Glutamatergic neuron (in vitro differentiated cells): ENCODE data around the gene DUXB. TPM values are rescaled to one million over a fixed set of nuclear protein-coding genes. Genes with fewer than 3 reads are reported as not detected.

ENCODE experiments used
- DNase-seq: peaks from one replicate; pipeline ENCODE4 v3.0.0; 2022
- H3K27ac Mint-ChIP-seq: one replicate; pipeline ENCODE4 v1.8.0; 2020; ENCODE audit warnings: mild to moderate bottlenecking, mixed read lengths, inconsistent platforms; ENCODE audit not compliant: unreplicated experiment
- H3K27me3 Mint-ChIP-seq: one replicate; pipeline ENCODE4 v1.8.0; 2020; ENCODE audit warnings: mild to moderate bottlenecking, moderate library complexity, mixed read lengths, inconsistent platforms; ENCODE audit not compliant: unreplicated experiment
- H3K36me3 Mint-ChIP-seq: one replicate; pipeline ENCODE4 v1.8.0; 2020; ENCODE audit warnings: mild to moderate bottlenecking, mixed read lengths, inconsistent platforms; ENCODE audit not compliant: unreplicated experiment
- H3K4me1 Mint-ChIP-seq: one replicate; pipeline ENCODE4 v1.8.0; 2020; ENCODE audit warnings: mild to moderate bottlenecking, low read depth, mixed read lengths, inconsistent platforms; ENCODE audit not compliant: unreplicated experiment
- H3K4me3 Mint-ChIP-seq: one replicate; pipeline ENCODE4 v1.8.0; 2020; ENCODE audit warnings: mild to moderate bottlenecking, mixed read lengths, inconsistent platforms; ENCODE audit not compliant: unreplicated experiment
- H3K9me3 Mint-ChIP-seq: one replicate; pipeline ENCODE4 v1.8.0; 2020; ENCODE audit warnings: mild to moderate bottlenecking, moderate library complexity, mixed read lengths, inconsistent platforms; ENCODE audit not compliant: unreplicated experiment
- CTCF ChIP-seq: fragments of 200-600 bp; sonication (generic); IDR thresholded peaks from one replicate; pipeline ENCODE4 v1.5.0; 2021; ENCODE audit not compliant: partially characterized antibody, unreplicated experiment
- total RNA-seq: library from RNA; stranded (reverse); fragmentation: NEBNext Ultra II Directional; extraction: Animal tissue kit (Norgen Biotek cat#: 25700); gene quantifications from one replicate; pipeline ENCODE4 v1.2.1, GENCODE V29; 2021; ENCODE audit not compliant: unreplicated experiment

DUXB gene
- total RNA-seq, 1 donor from 2014 or later: not detected

- Mint-ChIP-seq H3K9me3 (peaks cover 6% of the 10 kb centered on the region), H3K27me3 (no peaks in the 10 kb centered on the region), H3K36me3 (peaks cover 9% of the 10 kb centered on the region), H3K4me1 (no peaks in the 10 kb centered on the region), H3K27ac (no peak overlapping the region), H3K4me3 (no peak overlapping the region)
- no peak for DNase-seq
- no peak for TF ChIP-seq CTCF
These were observed 41.3 kb upstream of the DUXB start for GRCh38 chr16:75742424-75743047.

- peaks cover 3% of the 10 kb centered on the region for H3K4me1 Mint-ChIP-seq
These were observed 32.3 kb upstream of the DUXB start for GRCh38 chr16:75733305-75734211.

GRCh38 chr16:75732871-75733270 lies 31.6 kb upstream of the DUXB start:
- Mint-ChIP-seq H3K27ac (no peak overlapping the region), H3K9me3 (no peaks in the 10 kb centered on the region), H3K4me3 (no peak overlapping the region), H3K27me3 (no peaks in the 10 kb centered on the region), H3K36me3 (no peaks in the 10 kb centered on the region), H3K4me1 (peaks cover 3% of the 10 kb centered on the region)
- no peak for TF ChIP-seq CTCF
- DNase-seq: no peak

More at GRCh38 chr16:75733305-75734211, 32.3 kb upstream of the DUXB start:
- Mint-ChIP-seq H3K4me3 (no peak overlapping the region), H3K27ac (no peak overlapping the region), H3K27me3 (no peaks in the 10 kb centered on the region), H3K9me3 (peaks cover 2% of the 10 kb centered on the region), H3K36me3 (no peaks in the 10 kb centered on the region)
- TF ChIP-seq CTCF: no peak
- DNase-seq: no peak

- Mint-ChIP-seq H3K36me3 (no peaks in the 10 kb centered on the region), H3K27me3 (no peaks in the 10 kb centered on the region), H3K4me1 (no peaks in the 10 kb centered on the region), H3K4me3 (no peak overlapping the region), H3K27ac (no peak overlapping the region), H3K9me3 (no peaks in the 10 kb centered on the region)
- no peak for DNase-seq
- TF ChIP-seq CTCF: no peak
These were observed 26.0 kb upstream of the DUXB start for GRCh38 chr16:75727221-75727620.

- Mint-ChIP-seq H3K27ac (no peak within 1 kb of the TSS), H3K36me3 (no peaks in the 10 kb centered on the region), H3K9me3 (no peaks in the 10 kb centered on the region), H3K27me3 (no peaks in the 10 kb centered on the region), H3K4me1 (no peaks in the 10 kb centered on the region), H3K4me3 (no peak within 1 kb of the TSS)
- DNase-seq: no peak
- TF ChIP-seq CTCF: no peak
These were observed 25.1 kb upstream of the DUXB start, which contains the start of gene CPHXL for GRCh38 chr16:75726390-75726789. TSS of gene CPHXL (minus strand) at chr16:75726490. CDS start at chr16:75726442, 48 bp downstream.
